Right cardiac atrium (tissue), 5 donors: ENCODE measurements around the gene RTP2. TPM values are rescaled to one million over a fixed set of nuclear protein-coding genes. Genes with fewer than 3 reads are reported as not detected.

Source experiments
- ATAC-seq, 2 donors: fragments of 200-7000 bp; cut with Tn5 transposase; one replicate each; pipeline versions ENCODE4 v1.8.0 to v1.9.1; 2020; ENCODE audit warnings: moderate library complexity in 2 of 2, mild to moderate bottlenecking in 1 of 2
- DNase-seq, 3 donors: peaks; one replicate each; pipeline ENCODE4 v3.0.0-alpha.2; 2020
- H3K27ac ChIP-seq: one replicate; pipeline ENCODE4 v1.5.1; 2013; ENCODE audit warnings: mild to moderate bottlenecking, low read length, control low read depth, moderate library complexity
- H3K27me3 ChIP-seq: one replicate; pipeline ENCODE4 v1.6.1; 2013; ENCODE audit not compliant: control insufficient read depth, insufficient read depth
- H3K4me1 ChIP-seq: one replicate; pipeline ENCODE4 v1.6.1; 2013; ENCODE audit warnings: low read length; ENCODE audit not compliant: control insufficient read depth, insufficient read depth
- H3K4me3 ChIP-seq: one replicate; pipeline ENCODE4 v1.5.1; 2013; ENCODE audit warnings: low read length, control low read depth
- H3K9me3 ChIP-seq: one replicate; pipeline ENCODE4 v1.6.1; 2013; ENCODE audit warnings: low read length; ENCODE audit not compliant: control insufficient read depth
- WGBS: extraction: QIAGEN DNeasy Blood & Tissue Kit; methylation state at CpG from one replicate; pipeline ENCODE4 v1.1.7; 2013; 5-methylcytosine and 5-hydroxymethylcytosine counted together
- intact Hi-C, 4 donors: fragments of 100-400 bp; cut with DNase I; formaldehyde crosslinking; loops; one replicate each; pipeline versions ENCODE4 v1.11.0 to v1.14.0; 2022 to 2023
- polyA plus RNA-seq: library from polyadenylated mRNA; stranded (reverse); fragments of 200-250 nt; gene quantifications from one replicate; pipeline ENCODE4 v1.2.3, GENCODE V29; 2013
- total RNA-seq, 4 donors: library from RNA; stranded (reverse); fragmentation: NEBNext Ultra II Directional; extraction: Animal tissue kit (Norgen Biotek cat#: 25700); gene quantifications; one replicate each; pipeline ENCODE4 v1.2.1, GENCODE V29; 2021
- donor health status: healthy with polysubstance abuse.
- donor health status: DM: no; HTN: yes; CAD: no.
- donor health status: DM: no; HTN: no; CAD: no.
- donor health status: DM: no; HTN: yes; CAD: no; lungs with severe emphysema.
- donor health status: DM: yes; HTN: yes; CAD: no.

The RTP2 gene
- total and polyA plus RNA-seq, 5 donors, result not detected

DNA sequence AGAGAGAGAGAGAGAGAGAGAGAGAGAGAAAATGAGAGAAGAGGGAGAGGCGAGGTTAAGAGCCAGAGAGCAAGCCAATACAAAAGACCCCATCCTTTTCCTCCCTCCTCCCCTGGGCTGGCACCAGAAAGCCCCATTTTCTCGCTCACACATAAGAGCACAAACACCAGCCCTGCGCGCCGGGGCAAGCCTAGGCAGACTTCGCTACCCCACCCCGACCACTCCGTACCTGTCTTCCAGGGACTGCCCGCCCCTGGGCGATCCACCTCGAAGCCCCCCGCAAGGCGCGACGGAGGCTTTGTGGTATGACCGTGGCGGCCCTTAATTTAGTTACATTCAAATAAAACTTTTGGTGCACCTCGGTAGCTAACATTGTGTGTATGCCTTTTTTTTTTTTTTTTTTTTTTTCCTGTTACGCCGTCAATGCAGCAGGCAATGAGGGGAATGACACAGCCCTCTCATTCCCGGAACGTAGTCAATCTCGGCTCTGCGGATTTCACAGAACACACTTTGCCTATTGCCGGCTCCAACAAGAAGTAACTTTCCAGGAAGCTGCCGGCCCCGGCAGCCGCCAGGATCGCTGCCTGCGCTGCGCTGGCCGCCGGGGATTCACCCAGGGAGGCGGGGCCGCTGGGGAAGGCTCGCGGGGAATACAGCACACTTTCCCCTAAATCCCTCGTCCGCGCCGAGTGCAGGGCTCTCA is 35.2 kb upstream of the RTP2 start:
- ATAC-seq (peak; percentile 37 to 47), DNase-seq (peak; percentile 84 to 92 (median 92))
- Histone ChIP-seq H3K27me3 (no peaks in the 10 kb centered on the region), H3K27ac (peak overlapping the region; percentile 96), H3K4me1 (peaks cover 6% of the 10 kb centered on the region), H3K9me3 (no peaks in the 10 kb centered on the region), H3K4me3 (peak overlapping the region; percentile 74)
- 3% methylated on average over 41 of the region's 41 CpGs for WGBS
- intact Hi-C loops, result loop anchor here in 3 of 4 donors (2.0 to 10.0 kb wide), 3 partner anchors 1217 to 1497 kb away; no protein-coding TSS in a partner anchor

DNA sequence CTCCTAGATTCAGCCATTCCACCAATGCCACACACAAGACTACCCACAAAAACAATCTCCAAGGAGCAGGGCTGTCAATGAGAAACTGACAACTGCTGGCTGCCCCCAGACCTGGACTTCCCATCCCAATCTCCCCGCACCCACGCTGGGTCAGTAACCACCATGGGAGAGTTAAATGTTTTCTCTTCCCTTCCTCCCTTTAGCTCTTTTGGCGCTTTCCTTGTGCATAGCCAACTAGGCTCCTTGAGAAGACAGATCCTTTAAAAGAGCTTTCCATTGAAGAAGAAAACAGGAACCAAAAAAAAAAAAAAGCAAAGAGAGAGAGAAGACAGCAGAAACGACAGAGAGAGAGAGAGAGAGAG is 34.6 kb upstream of the RTP2 start:
- Histone ChIP-seq H3K27ac (peak overlapping the region; percentile 95), H3K27me3 (no peaks in the 10 kb centered on the region), H3K9me3 (no peaks in the 10 kb centered on the region), H3K4me3 (peak overlapping the region; percentile 74), H3K4me1 (peaks cover 6% of the 10 kb centered on the region)
- 55% methylated on average over 4 of the region's 4 CpGs for WGBS
- intact Hi-C loops, result loop anchor here in 2 of 4 donors (10.0 kb wide), 2 partner anchors 1408 to 1498 kb away; no protein-coding TSS in a partner anchor
- ATAC-seq (no peak), DNase-seq (peak in 2 of 3 donors; percentile 45 to 51)

DNA sequence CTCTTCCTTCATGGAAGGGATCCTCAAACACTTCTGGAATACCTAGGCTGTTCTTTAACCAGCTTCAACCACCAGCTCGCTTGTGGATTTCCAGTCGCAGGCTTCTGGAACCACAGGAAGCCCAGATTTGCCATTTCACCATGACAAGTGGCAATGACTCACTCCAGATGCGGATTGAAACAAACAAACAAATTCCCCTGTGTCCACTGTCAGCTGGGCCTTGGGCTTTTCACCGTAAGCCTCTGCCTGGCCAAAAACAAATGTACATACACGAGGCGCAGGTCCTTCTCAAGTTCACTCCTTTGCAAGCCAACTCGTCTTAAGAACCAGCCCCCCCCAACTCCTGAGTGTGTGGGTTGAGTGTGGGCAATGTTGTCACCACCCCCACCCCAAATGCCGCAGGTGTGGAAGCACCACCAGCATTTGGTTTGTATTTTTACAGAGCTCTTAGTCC is 34.1 kb upstream of the RTP2 start:
- Histone ChIP-seq H3K27me3 (no peaks in the 10 kb centered on the region), H3K4me1 (peaks cover 6% of the 10 kb centered on the region), H3K27ac (peak overlapping the region; percentile 95), H3K9me3 (no peaks in the 10 kb centered on the region), H3K4me3 (peak overlapping the region; percentile 74)
- WGBS, result 60% methylated on average over 8 of the region's 8 CpGs
- intact Hi-C loops, result loop anchor here in 2 of 4 donors (10.0 kb wide), 2 partner anchors 1408 to 1498 kb away; no protein-coding TSS in a partner anchor
- ATAC-seq (no peak), DNase-seq (peak in 2 of 3 donors; percentile 60 to 62)

DNA sequence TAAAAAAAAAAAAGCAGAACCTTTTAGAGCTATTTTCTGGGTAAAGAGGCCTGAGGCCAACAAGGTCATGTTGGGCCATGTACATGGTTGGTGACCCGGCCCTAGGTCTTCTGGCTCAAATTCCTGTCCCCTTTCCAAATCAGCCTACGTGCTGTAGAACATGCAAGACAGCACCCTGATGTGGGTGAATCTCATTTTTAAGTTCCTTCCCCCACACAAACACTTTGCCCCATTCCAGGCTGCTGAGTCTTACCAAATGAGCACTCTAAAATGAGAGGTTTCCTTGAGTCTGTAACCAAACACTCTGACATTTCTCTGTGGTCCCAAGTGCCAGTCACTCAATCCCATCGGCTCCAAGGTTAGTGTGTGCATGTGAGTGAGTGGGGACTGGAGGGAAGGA is 33.5 kb upstream of the RTP2 start:
- Histone ChIP-seq H3K27ac (peak overlapping the region; percentile 95), H3K27me3 (no peaks in the 10 kb centered on the region), H3K4me1 (peaks cover 6% of the 10 kb centered on the region), H3K4me3 (no peak overlapping the region), H3K9me3 (no peaks in the 10 kb centered on the region)
- WGBS, result 34% methylated on average over 3 of the region's 3 CpGs
- ATAC-seq, result no peak
- intact Hi-C loops, result loop anchor here in 2 of 4 donors (10.0 kb wide), 2 partner anchors 1409 to 1499 kb away; no protein-coding TSS in a partner anchor
- no peak for DNase-seq

DNA sequence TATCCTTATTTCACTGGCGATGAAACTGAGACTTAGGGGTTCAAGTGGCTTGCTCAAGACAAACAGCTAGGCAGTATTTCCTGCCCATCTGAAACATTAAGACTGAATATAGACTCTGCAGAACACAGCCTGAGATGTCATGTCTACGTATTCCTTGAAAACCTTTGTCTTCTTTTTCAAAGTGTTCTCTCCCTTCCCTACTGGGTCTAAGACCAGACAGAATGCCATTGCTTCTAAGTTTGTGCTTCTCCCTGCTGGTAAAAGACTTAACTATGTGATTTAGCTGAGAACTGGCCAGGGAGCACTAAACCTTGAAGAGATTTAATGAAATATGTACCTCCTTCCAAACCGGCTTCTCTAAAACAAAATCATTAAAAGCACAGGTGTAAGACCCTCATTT is 33.0 kb upstream of the RTP2 start:
- no peaks in the 10 kb centered on the region for H3K9me3 ChIP-seq
- peak overlapping the region; percentile 21 for H3K27ac ChIP-seq
- no peak overlapping the region for H3K4me3 ChIP-seq
- intact Hi-C loops, result loop anchor here in 2 of 4 donors (10.0 kb wide), 2 partner anchors 1409 to 1499 kb away; no protein-coding TSS in a partner anchor
- peaks cover 6% of the 10 kb centered on the region for H3K4me1 ChIP-seq
- no peaks in the 10 kb centered on the region for H3K27me3 ChIP-seq
- DNase-seq (no peak), ATAC-seq (no peak)
- 85% methylated on average over 3 of the region's 3 CpGs for WGBS

DNA sequence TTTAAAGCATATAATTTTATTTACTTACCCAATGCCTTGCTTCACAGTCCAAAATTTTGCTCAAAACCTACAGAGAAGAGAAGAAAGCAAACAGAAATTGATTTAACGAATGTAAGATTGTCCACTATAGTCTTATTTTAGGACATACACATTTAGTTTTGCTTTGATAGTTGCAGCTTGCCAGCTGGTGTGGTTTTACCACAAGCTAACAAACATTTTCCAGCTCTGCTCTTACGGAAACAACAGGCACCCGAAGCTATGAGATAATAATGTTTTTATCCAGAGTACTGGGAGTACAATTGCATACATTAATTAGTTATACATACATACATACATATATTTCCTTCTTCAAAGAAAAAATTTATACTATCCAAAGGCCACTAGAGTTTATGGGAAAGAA is 32.5 kb upstream of the RTP2 start:
- H3K27me3 ChIP-seq, result no peaks in the 10 kb centered on the region
- DNase-seq (no peak), ATAC-seq (no peak)
- intact Hi-C loops, result loop anchor here in 2 of 4 donors (10.0 kb wide), 2 partner anchors 1410 to 1500 kb away; no protein-coding TSS in a partner anchor
- no peak overlapping the region for H3K27ac ChIP-seq
- no peaks in the 10 kb centered on the region for H3K9me3 ChIP-seq
- WGBS, result 52% methylated on average over 3 of the region's 3 CpGs
- H3K4me3 ChIP-seq, result no peak overlapping the region
- H3K4me1 ChIP-seq, result peaks cover 6% of the 10 kb centered on the region

DNA sequence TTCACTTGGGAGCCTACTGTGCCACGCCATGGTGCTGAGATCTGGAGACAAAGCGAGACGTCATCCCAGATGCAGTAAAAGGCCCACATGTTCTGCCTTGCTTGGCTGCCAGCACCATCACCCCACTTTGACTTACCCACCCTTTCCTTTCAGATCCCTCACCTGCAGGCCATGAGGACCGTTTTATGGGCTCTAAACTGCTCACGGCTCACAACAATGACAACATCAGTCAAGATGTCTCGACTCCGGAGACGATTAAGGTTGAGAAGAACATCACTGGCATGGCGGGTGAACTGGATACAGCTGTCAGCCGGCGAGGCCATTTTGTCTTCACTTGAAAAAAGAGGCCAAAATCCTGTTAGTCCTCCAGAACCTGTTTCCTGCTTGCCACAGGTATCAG is 31.0 kb upstream of the RTP2 start:
- no peaks in the 10 kb centered on the region for H3K27me3 ChIP-seq
- WGBS, result 94% methylated on average over 11 of the region's 11 CpGs
- intact Hi-C loops, result loop anchor here in 2 of 4 donors (10.0 kb wide), 2 partner anchors 1411 to 1501 kb away; no protein-coding TSS in a partner anchor
- H3K4me3 ChIP-seq, result no peak overlapping the region
- no peak for ATAC-seq
- DNase-seq, result no peak
- no peaks in the 10 kb centered on the region for H3K9me3 ChIP-seq
- H3K4me1 ChIP-seq, result peaks cover 6% of the 10 kb centered on the region
- no peak overlapping the region for H3K27ac ChIP-seq

DNA sequence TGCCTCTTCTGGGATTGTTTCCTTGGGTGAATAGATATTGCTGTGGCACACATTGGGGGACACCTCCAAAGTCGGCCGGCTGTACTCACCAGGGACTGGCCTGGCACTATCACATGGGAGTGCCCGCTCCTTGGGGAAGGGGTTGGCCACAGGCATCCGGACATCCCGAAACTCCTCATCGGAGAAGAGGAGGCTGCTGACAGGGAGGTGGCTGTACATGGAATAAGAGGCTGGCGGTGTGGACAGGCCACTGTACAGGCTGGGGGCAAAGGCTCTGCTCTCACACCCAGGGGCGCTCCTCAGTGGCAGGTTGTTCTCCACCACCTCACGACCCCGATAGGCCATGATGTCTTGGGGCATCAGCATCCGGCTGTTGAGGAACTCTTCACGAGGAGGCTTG is 27.2 kb upstream of the RTP2 start:
- no peak overlapping the region for H3K4me3 ChIP-seq
- H3K9me3 ChIP-seq, result no peaks in the 10 kb centered on the region
- ATAC-seq (peak in 1 of 2 donors; percentile 4), DNase-seq (peak in 1 of 3 donors; percentile 47)
- WGBS, result 93% methylated on average over 12 of the region's 12 CpGs
- intact Hi-C loops, result no loop called here
- no peak overlapping the region for H3K27ac ChIP-seq
- H3K4me1 ChIP-seq, result no peaks in the 10 kb centered on the region
- H3K27me3 ChIP-seq, result no peaks in the 10 kb centered on the region

DNA sequence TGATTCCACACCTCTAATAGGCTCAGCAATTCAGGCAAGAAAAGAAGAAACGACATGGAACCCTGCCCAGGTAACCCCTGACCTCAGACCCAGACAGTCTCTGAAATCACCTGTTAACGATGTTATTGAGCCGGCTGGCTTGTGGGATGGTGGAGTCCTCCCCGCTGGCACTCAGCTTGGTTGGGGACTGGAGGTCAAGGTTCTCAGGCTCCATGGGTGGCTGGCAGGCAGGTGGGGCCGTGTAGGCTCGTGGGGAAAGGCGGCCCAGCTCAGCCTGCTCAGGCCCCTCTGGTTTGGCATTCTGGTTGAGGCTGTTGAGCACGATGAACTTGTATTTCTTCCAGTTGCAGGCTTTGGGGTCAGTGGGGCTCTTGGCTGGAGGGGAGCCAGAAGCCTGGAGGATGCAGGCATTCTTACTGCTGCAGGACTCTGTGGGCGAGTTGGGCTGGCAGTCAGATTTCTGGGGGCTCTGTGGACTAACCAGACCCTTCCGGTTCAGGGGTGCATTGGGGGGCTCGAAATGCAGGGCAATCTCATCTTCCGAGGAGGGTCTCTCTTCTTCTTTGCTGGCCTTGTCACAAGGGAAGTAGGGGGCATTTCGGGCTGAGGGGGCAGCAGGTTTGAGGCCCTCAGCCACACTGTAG is 26.7 kb upstream of the RTP2 start:
- 89% methylated on average over 13 of the region's 13 CpGs for WGBS

DNA sequence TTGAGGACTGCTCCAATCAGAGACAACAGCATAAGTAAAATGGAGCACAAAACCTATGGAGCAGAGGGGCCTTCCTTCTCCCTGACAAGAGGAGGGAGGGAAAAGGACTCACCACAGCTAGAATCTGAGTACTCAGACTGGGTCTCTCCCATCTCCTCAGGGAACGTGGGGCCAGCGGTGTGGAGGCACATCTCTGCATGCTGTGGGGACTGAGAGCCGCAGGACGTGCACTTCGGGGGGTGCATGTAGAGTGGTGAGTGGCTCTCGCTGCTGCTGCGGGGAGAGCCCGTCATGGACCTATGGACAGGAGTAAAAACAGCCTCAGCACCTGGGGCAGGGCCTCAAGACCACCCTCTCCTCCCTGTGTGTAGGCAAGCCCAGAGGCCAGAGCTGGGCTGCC is 25.9 kb upstream of the RTP2 start:
- WGBS, result 96% methylated on average over 8 of the region's 8 CpGs

More for the DNA sequence above, 26.7 kb upstream of the RTP2 start:
- H3K27ac ChIP-seq, result no peak overlapping the region
- H3K4me3 ChIP-seq, result no peak overlapping the region
- ATAC-seq (no peak), DNase-seq (peak in 2 of 3 donors; percentile 38 to 55)
- H3K27me3 ChIP-seq, result no peaks in the 10 kb centered on the region
- no peaks in the 10 kb centered on the region for H3K4me1 ChIP-seq
- intact Hi-C loops, result no loop called here
- no peaks in the 10 kb centered on the region for H3K9me3 ChIP-seq

DNA sequence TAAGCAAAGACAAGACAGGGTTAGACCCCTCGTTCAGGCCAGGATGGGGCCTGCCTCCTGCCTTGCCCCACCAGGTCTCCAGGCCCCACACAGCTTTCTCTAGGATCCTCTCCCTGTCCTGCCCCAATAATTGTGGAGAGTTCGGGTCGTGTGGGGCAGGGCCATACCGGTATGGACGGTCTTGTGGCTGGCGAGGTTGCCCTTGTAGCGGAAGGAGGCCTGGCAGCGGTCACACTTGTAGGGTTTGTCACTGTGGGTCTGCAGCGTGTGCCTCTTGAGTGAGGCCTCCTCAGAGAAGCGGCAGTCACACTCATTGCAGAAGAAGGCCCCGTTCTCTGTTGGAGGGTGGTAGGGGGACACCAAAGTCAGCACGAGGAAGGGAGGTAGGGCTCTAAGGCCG is 24.2 kb upstream of the RTP2 start:
- no peaks in the 10 kb centered on the region for H3K4me1 ChIP-seq
- no peak overlapping the region for H3K27ac ChIP-seq
- H3K27me3 ChIP-seq, result no peaks in the 10 kb centered on the region
- H3K4me3 ChIP-seq, result no peak overlapping the region
- peak in 1 of 3 donors; percentile 41 for DNase-seq
- intact Hi-C loops, result no loop called here
- 93% methylated on average over 13 of the region's 13 CpGs for WGBS
- no peak for ATAC-seq
- H3K9me3 ChIP-seq, result no peaks in the 10 kb centered on the region

More for the DNA sequence above, 25.9 kb upstream of the RTP2 start:
- ATAC-seq (no peak), DNase-seq (peak in 1 of 3 donors; percentile 37)
- no peaks in the 10 kb centered on the region for H3K27me3 ChIP-seq
- intact Hi-C loops, result no loop called here
- no peak overlapping the region for H3K4me3 ChIP-seq
- H3K27ac ChIP-seq, result no peak overlapping the region
- H3K4me1 ChIP-seq, result no peaks in the 10 kb centered on the region
- no peaks in the 10 kb centered on the region for H3K9me3 ChIP-seq
